HG03159 (cell line): ENCODE data around the gene NR1H3.
"Not testable (repeated sequence)": the region's sequence is repeated elsewhere in the genome, so short reads cannot be mapped to it uniquely, and the experiment has no call there.

ENCODE experiments used
- ATAC-seq: cut with Tn5 transposase; IDR thresholded peaks from one replicate; pipeline ENCODE4 v1.9.1; 2021; ENCODE audit warnings: mild to moderate bottlenecking, moderate library complexity; ENCODE audit not compliant: unreplicated experiment

The NR1H3 gene

GRCh38 chr11:47302853-47303252, 45.1 kb downstream of the NR1H3 start:
- no peak for ATAC-seq

- ATAC-seq: no peak
Observed at GRCh38 chr11:47305734-47306483, 48.1 kb downstream of the NR1H3 start.

- no peak for ATAC-seq
Observed at GRCh38 chr11:47306484-47306844, 48.7 kb downstream of the NR1H3 start.

- no peak for ATAC-seq
Observed at GRCh38 chr11:47308050-47308823, 50.4 kb downstream of the NR1H3 start.

GRCh38 chr11:47314992-47315391, 57.2 kb downstream of the NR1H3 start:
- ATAC-seq: no peak

- not testable (repeated sequence) for ATAC-seq
Observed at GRCh38 chr11:47316501-47316900, 58.7 kb downstream of the NR1H3 start.

GRCh38 chr11:47317064-47317828, 59.5 kb downstream of the NR1H3 start:
- peak; percentile 52 for ATAC-seq

GRCh38 chr11:47318166-47318565, 60.4 kb downstream of the NR1H3 start:
- no peak for ATAC-seq
